ENCODE measurements around the gene AFDN.

The AFDN gene

DNA sequence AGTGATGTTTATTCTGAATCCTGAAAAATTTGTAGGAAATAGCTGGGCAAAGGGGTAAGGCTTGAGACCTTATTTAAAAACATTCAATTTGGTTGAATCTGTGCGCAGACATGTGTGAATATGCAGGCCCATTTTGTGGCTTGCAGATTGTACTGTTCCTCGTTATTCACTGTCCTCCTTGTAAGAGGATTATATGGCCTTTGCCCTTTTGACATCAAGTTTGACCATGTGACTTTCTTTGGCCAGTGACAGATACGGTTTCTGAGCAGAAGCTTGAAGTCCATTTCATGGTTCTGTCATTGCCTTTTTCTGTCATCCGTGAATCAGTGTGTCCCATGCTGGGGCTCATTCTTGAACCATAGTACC, 13.4 kb downstream of the AFDN start:
- DNase-seq, result no peak

DNA sequence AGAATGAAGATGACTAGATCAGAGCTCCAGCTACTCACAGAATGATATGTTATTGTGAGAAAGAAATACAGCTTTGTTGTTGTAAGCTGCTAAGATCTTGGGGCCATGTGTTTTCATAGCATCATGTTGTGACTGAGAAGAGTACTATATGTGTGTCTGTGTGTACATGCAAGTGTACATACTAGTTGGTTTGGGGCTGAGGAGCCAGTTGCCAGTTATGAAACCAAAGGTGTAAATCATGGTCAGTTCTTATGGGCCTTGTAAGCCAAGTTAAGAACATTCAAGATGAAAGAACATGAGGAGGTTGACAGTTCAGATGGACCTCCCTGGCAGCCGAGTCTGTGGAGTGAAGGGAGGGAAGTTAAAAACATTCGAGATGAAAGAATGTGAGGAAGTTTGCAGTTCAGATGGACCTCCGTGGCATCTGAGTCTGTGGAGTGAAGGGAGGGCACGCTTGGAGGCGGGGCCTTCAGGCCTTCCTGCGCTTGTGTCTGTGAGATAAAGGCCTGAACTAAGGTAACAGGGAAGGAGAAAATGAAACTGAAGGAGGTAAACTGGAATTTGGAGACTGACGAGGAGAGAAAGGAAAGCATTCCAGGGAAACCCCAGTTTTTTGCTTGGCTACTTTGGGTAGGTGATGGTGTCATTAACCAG, 13.9 kb downstream of the AFDN start:
- no peak for DNase-seq

DNA sequence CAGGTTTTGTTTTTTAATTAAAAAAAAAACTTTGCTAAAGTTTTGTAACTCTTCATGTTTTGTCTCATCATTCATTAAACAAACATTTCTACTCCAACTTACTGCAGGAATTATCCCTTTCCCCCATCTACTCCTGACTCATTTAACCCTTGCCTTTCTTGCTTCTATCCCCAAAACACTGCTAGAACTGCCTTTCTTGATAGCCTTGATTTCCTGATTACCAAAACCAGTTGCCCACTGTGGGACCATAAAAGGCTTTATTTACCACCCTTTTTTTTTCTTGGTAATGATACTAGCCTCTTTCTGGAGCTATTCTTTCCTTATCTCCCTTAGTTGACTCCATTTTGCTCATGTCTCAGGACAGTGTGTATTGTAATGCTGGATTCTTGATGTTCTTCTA, 15.3 kb downstream of the AFDN start:
- DNase-seq, result no peak

DNA sequence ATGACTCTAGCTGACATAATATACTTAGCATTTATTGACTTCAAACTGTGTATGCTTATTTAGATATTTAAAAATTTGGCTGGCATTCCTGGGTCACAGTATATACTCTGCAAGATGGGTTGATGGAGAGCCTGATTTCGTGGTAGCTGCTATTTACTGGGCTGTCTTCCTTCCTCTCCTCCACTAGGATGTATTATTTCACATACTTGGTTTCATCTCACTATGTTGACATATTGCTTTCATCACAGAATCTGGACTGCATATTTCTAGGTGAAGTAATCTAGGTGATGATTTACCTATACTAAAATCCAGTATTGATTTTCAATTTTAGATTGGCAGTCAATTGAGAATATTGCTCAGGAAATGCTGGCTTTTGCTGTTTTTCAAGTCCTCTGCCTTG, 15.7 kb downstream of the AFDN start:
- no peak for DNase-seq

DNA sequence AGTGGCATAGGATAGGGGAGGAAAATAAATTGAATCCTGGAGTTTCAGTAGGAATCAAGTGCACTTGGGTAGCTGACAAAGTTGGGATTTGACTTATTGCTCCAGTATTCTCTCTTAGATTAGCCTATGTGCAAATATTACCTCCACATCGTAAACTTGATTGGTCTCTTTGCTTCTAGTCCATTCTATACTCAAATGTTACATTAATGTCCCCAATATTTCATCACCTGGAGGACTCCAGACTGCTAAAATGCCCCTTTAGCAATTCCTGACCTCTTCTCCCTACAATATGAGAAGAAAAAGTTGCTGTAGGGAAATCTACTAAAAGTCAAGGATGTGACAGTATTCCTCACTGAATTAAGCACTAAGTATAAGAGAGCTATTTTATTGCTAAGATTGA, 16.3 kb downstream of the AFDN start:
- DNase-seq, result no peak

DNA sequence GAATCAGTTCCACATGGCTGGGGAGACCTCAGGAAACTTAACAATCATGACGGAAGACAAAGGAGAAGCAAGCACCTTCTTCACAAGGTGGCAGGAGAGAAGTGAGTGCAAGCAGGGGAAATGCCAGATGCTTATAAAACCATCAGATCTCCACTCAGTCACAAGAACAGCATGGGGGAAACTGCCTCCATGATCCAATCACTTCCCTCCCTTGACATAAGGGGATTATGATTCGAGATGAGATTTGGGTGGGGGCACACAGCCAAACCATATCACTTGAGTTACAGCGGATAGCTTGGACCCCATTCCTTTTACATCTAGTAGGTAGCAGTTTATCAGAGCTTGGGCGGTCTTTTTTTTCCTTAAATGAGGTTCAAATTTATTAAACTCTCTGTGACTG, 19.1 kb downstream of the AFDN start:
- DNase-seq, result no peak

DNA sequence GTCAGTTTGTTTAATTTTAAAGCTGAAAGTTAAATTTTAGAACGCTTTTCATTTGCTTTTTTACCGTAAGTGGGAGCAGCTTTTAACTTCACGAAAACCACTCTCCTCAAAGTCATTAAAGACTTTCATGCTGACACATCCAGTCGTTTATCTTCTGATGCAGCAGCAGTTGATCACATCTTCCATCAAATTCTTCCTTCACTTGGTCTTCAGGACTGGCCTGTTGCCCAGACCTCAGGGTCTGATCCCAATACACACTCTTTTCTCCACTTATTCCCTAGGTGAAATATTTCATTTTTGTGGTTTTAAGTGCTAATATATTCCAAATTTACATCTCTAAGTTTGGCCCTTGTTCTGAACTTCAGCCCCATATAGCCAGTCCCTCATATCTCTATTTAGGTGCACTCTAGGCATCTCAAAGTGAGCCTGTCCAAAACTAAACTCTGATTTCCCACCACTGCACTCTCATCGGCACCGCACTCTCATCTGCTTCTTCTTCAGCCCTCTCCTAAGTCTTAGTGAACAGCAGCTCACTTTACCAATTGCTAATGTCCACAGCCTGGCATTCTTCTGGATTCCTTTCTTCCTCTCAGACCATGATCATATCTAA, 20.4 kb downstream of the AFDN start:
- DNase-seq, result no peak

DNA sequence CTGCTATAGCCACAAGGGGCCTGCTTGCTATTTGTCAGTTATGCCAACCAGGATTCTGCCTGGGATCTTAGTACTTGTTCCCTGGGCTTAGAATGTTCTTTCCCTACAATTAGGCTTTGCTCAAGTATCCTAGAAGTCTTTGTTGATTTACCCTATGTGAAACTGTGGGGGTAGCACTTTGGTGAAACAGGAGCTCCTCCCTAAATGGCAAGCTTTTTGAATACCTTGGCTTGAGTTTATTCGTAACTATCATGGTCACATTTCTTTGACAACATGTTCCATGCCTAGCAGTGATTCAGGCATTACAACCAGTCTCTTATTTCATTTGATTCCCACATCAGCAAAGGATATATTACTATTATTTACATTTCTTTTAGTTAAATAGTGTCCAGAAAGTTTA, 21.2 kb downstream of the AFDN start:
- no peak for DNase-seq

DNA sequence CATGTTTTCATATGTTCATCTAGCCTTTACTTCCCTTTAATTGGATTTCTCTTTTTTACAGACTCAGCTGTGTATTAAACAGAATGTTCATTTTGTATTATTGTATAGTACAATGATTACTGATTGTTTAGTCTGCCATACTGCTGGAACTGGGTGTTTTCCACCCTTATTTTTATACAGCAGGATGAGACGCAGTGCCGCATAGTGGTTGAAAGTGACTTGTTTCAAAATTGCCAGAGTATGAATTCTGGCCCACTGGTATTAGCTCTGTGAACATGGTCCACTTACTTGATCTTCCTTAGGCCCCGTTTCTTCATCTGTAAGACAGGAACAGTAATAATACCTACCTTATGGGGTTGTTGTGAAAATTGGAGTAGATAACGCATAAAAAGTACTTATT, 22.1 kb downstream of the AFDN start:
- DNase-seq, result no peak

DNA sequence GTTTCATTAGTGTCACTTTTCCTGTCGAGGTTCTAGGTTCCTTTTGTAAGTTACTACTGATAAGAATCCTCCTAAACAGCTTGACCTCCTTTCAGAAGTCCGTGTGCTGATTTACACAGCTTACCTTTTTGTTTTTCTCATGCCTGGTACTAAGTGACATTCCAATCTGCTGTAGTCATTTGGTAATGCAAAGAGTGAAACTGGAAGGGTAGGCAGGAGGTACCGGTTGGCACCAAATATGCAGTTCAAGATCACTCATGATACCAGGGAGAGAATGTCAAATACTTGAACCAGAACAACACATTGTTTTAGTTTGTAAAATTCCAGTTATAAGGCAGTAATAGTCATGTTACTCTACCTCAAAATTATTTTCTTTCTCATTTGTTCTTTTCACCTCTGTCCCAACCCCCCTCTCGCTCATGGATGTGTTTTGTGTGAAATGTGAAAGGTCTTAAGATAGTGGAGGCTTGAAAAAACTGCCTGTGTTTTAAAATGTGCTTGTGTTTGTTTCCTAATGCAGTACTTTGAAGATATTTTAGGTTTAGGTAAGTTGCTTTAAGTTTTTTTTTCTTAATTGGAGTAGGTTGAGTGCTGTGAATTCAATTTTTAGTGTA, 23.2 kb downstream of the AFDN start:
- DNase-seq, result no peak

DNA sequence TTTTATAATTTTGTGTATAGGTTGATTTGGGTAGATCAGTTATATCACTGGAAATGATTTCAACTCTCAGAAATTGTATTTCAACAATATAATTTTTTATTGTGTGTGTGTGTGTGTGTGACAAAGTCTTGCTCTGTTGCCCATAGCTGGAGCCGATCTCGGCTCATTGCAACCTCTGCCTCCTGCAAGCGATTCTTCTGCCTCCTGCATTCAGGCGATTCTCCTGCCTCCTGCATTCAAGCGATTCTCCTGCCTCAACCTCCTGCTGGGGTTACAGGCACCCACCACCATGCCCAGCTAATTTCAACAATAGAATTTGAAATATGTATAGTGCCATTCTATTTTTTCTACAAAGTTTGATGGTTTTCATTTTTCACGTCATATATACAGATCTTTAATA, 24.1 kb downstream of the AFDN start:
- no peak for DNase-seq

DNA sequence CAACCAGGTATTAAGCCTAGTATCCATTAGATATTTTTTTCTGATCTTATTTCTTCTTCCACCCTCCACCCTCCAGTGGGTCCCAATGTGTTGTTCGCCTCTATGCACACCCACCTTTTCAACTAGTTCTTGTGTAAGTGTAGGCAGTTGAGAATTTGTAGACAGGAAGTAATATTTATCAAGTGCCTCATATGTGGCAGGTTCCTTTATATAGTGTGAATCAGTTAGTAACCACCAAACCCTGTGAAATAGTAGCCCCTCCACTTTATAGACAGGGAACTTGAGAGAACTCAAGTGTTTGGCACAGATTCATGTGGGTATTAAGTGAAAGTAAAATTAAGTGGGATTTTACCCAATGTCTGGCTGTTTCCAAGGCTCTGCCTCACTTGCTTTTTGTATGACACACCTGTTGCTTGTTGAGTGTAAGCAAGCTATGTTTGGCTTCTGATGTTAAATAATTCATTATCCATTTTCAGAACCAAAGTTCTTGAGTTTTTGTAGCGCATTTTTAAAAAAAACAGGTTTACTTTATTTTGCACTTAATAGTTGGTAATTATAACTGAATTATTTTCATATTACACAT, 24.8 kb downstream of the AFDN start:
- DNase-seq, result no peak

DNA sequence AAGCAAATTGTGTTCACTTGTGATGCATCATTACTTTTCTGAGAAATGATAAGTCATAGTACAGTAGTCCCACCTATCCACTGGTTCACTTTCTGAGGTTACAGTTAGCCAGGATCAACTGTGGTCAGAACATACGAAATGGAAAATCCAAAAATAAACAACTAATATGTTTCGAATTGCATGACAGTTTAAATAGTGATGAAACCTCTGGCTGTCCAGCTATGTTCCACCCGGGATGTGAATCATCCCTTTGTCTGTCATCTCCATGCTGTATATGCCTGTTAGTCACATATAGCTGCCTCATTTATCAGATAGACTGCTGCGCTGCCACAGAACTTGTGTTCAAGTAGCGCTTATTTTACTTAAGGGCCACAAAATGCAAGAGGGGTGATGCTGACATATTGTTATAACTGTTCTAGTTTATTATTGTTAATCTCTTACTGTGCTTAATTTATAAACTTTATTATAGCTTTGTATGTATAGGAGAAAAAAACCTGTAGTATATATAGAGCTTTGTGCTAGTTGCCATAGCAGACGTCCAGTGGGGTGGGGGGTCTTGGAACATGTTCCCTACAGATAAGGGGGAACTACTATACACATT, 29.2 kb downstream of the AFDN start:
- DNase-seq, result peak; percentile 92

DNA sequence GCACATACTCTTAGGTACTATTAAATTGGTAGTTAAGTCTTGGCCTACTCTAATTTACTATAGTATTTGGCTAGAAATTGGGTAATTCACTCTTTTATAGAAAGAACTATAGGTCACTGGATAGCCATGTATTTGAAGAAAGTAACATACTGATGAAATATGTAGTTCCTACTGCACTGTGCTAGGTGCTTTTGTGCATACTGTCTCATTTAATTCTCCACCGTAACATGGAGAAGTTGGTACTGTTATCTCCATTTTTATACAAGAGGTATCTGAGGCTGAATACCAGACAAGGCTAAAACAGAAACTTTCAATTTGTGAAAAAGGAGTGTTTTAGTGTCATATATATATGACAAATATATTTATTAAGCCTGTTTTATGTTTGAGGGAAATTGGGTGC, 29.8 kb downstream of the AFDN start:
- no peak for DNase-seq

DNA sequence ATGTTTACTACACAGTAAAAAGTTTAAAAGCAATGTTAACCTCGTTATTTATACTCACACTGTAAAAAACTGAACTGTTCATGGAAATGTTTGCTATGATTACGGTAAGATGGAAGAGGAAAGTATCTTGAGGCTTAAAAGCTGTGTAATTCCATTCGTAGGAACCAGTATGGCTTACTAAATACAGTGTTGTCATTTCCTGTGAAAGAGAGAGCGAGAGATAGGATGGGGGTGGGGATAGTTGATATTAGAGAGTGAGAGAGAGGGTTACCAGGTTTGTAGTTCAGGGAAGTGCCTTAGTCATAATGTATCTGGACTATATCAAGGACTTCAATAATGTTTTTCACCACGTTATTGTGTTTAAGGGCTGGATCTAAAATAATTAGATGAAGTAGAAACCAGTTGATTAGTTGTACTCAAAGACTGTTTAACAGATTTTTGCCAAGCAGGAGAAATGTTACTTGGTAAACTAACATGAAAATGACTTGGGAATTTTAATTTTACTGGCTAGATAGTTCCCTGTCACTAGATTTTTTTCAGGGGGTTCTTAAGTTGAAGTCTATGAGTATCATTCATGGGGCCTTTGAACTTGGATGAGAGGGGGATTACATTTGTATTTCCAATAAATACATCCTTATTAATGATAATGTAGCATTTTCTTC, 30.4 kb downstream of the AFDN start:
- peak; percentile 31 for DNase-seq

DNA sequence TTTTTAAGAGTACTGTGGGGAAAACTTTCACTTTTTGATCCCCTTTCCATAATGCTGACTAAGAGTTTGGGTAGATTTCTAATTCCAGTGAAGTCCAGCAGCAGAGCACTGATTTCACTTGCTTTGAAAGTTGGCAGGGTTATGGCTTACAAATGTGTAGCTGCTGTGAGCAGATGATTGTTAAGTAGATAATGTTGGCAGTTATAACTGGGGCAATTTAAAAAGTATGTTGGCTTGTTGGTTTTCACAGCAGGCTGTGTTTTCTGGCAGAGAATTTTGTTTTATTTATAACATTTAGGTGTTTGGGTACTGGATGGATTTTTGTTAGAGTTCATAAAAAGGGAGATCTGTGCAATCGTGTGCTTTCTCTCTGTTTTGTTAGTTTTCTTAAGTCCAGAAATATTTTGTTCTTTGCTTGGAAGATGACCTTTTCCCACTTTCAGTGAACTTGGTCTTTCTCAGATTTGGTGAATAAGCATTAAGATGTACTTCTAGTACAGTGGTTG, 31.4 kb downstream of the AFDN start:
- peak; percentile 15 for DNase-seq

DNA sequence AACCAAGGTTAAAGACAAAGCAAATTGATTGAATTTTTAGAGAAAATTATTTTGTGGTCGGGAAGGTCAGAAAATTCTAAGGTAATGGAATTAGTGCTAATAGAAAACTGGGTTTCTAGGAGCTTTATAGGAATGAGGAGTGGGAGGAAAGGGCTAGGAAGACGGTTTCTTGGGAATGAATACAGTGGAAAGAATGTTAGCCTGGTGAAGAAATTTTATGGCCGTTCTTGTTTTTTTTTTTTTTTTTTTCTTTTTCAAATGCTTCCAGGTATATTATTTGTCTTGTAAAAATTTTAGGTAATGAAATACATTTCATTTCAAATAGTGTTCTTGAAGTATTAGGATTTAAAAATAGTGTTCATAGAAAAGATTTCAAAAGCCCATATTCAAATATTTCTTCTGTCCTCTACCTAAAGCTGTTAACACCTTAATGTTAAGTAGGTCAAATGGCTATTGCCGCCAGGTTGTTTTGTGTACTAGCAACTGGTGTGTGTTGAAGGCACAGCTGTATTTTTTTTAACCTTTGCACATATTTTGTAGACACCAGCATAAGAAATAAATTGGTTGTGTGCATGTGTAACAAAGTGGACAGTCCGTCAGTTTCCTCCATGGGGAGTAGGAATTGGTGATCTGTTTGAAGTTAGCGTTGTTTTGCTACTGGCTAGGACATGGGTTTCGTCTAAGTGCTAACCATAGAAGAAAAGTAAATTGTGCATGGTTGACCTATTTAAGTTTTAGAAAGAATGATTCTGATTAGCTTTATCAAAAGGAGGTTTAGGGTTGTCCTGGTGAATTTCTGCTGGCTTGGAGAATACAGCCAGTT, 32.3 kb downstream of the AFDN start:
- no peak for DNase-seq

DNA sequence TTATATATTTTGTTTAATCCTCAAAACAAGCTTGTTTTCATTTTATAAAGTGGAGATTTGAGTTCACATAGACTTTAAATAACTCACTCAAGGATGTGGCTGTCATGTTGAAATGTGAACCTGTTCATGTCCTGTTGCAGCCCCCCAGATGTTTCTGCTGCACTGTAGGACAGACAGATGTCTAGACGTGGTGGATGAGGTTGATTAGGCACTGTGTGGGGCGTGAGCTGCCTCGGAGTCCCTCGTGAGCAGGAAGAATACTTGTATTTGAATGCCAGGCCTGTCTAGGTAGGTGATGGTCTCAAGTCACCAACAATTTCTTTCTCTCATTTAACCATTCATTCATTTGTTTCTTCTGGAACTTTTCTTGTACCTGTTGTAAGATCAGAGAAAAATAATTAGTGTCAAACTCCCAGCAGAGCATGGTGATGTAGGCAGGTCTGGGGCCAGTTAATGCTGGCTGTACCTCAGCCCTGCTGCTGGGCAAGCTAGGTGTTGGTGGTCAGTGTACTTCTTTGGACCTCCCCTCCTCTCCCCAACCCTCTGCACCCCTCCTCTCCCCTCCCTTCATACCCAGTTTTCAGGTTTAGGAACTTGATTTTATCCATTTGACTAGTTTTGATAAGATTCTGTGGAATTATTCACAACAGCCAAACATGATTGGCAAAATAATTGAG, 34.0 kb downstream of the AFDN start:
- DNase-seq, result no peak

DNA sequence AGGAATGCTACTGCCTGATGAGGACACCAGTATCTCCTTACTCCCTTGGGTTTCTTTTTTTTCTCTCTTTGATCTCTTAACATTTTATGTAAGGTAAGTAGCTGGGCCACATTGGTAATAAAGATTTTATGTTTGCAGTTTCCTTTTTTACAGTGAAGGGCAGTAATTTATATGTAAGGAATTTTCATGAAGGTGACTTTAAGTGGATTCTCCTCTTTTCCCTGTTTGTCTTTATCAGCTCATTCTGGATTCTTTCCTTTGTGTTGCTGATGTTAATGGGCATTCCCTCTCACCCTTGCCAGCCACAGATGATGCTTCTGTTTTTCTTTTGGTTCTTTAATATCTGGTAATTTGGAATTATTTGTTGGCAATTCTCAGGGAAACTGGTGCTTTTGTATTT, 34.7 kb downstream of the AFDN start:
- DNase-seq, result no peak

DNA sequence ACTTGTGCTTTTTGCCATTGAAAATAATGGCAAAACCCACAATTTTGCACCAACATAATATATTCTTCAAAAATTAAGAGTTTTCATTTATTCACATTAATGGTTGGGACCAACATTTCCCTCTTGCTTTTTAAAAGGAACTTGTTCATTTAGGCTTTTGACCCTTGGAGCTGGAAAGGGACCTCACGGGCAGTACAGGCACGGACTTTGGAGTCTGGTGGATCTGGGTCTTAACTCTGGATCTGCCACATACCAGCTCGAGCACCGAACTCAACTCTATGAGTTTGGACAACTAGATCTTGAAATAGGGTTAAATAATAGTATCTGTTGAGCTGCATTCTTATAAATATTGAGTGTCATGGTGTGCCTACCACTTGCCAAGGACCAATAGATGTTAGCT, 37.2 kb downstream of the AFDN start:
- DNase-seq, result no peak

DNA sequence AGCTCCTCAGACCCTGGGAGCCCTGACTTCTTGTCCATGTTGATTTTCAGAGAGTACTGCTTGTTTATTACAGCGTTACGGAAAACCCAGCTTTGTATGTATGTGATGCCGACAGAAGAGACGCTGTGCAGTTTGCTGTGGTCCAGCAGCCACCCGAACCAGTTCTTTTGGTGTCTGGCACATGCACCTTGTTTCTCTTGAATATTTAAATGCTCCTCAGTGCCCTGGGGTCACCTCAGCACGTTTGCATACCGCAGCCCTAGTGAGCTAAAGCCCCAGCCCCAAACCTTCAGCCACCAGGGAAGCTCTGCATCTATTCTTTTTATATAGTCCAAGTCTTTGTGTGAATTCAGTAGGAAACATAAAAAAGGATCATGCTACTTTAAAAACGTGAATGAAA, 39.9 kb downstream of the AFDN start:
- DNase-seq, result no peak

DNA sequence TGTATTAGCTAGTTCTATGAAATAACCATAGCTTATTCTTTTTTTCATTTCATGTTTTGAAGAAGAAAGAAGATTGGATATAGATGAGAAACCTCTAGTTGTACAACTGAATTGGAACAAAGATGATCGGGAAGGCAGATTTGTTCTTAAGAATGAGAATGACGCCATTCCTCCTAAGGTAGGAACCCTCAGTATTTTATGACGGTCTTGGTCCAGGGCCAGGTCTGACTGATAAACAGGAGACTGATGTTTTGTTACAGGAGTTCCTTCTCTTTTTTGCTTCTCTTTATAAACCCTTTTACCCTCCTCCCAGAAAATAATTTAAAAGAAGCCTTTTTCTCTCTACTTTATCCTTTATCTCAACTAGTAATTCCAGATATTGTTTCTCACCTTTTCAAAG, 43.6 kb downstream of the AFDN start:
- no peak for DNase-seq
